Keratinocyte (primary cell): ENCODE data around the gene GP9. TPM values are rescaled to one million over a fixed set of nuclear protein-coding genes. Genes with fewer than 3 reads are reported as not detected.

Experiments used
- DNase-seq: peaks from one replicate; pipeline ENCODE4 v3.0.0-alpha.2; 2011; ENCODE audit warnings: low read depth, missing footprints, low spot score
- FAIRE-seq: peaks from 2 replicates; lab custom pipeline; 2011; peaks lifted over from hg19 to GRCh38; lab: Jason Lieb, UNC
- H2AFZ ChIP-seq: 2 replicates; pipeline ENCODE4 v1.6.0; 2012; ENCODE audit warnings: low read length, control low read depth, inconsistent platforms; ENCODE audit not compliant: control insufficient read depth
- H3K27ac ChIP-seq: 2 replicates; pipeline ENCODE4 v1.5.1; 2011; ENCODE audit warnings: low read length; ENCODE audit not compliant: control insufficient read depth, insufficient read depth
- H3K27me3 ChIP-seq: 3 replicates; pipeline ENCODE4 v1.6.0; 2011; ENCODE audit warnings: low read length; ENCODE audit not compliant: control insufficient read depth, insufficient read depth; ENCODE audit errors: extremely low read depth
- H3K36me3 ChIP-seq, 2 experiments: 2 replicates in 1 of 2; 3 replicates in 1 of 2; pipeline ENCODE4 v1.5.1; 2011; ENCODE audit warnings: low read length in 2 of 2, mild to moderate bottlenecking in 1 of 2; ENCODE audit not compliant: control insufficient read depth in 2 of 2, insufficient read depth in 2 of 2; ENCODE audit errors: extremely low read depth in 1 of 2
- H3K4me1 ChIP-seq: 3 replicates; pipeline ENCODE4 v1.5.1; 2011; ENCODE audit warnings: low read length; ENCODE audit not compliant: control insufficient read depth, insufficient read depth; ENCODE audit errors: extremely low read depth
- H3K4me2 ChIP-seq: 3 replicates; pipeline ENCODE4 v1.6.0; 2011; ENCODE audit warnings: low read depth, low read length; ENCODE audit not compliant: control insufficient read depth, insufficient read depth; ENCODE audit errors: extremely low read depth
- H3K4me3 ChIP-seq, 3 experiments: fragments of 200-600 bp in 1 of 3; sonication (generic) in 1 of 3; 2 replicates in 2 of 3; 3 replicates in 1 of 3; pipeline ENCODE4 v1.5.1; 2011 to 2016; ENCODE audit warnings: low read length in 3 of 3, mild to moderate bottlenecking in 3 of 3, control low read depth in 2 of 3, inconsistent platforms in 1 of 3, low read depth in 1 of 3, mixed read lengths in 1 of 3, mixed run types in 1 of 3, moderate library complexity in 1 of 3; ENCODE audit not compliant: control insufficient read depth in 2 of 3, insufficient read depth in 2 of 3; ENCODE audit errors: extremely low read depth in 1 of 3
- H3K79me2 ChIP-seq: 2 replicates; pipeline ENCODE4 v1.6.0; 2012; ENCODE audit warnings: low read length; ENCODE audit not compliant: control insufficient read depth, insufficient read depth
- H3K9ac ChIP-seq: 3 replicates; pipeline ENCODE4 v1.6.0; 2011; ENCODE audit warnings: low read length; ENCODE audit not compliant: control insufficient read depth, insufficient read depth; ENCODE audit errors: extremely low read depth
- H3K9me1 ChIP-seq: 3 replicates; pipeline ENCODE4 v1.6.0; 2011; ENCODE audit warnings: low read length; ENCODE audit not compliant: control insufficient read depth, insufficient read depth; ENCODE audit errors: extremely low read depth
- H3K9me3 ChIP-seq: 2 replicates; pipeline ENCODE4 v1.5.1; 2012; ENCODE audit warnings: low read depth, low read length; ENCODE audit not compliant: control insufficient read depth
- H4K20me1 ChIP-seq: 3 replicates; pipeline ENCODE4 v1.6.0; 2011; ENCODE audit warnings: low read length; ENCODE audit not compliant: control insufficient read depth, insufficient read depth; ENCODE audit errors: extremely low read depth
- CTCF ChIP-seq, 3 experiments: IDR thresholded peaks in 1 of 3; conservative IDR thresholded peaks in 1 of 3; optimal IDR thresholded peaks in 1 of 3; 2 replicates in 2 of 3; 3 replicates in 1 of 3; pipeline versions ENCODE3 to v1.5.1; 2011; ENCODE audit warnings: low read length in 3 of 3, mild to moderate bottlenecking in 3 of 3, moderate library complexity in 2 of 3, control low read depth in 1 of 3, inconsistent platforms in 1 of 3; ENCODE audit not compliant: insufficient read depth in 2 of 3; ENCODE audit errors: extremely low read depth in 1 of 3
- EZH2 ChIP-seq: IDR thresholded peaks from one replicate; pipeline ENCODE4 v1.6.1; 2012; ENCODE audit warnings: inconsistent platforms, mild to moderate bottlenecking, low read length, moderate library complexity
- dilution Hi-C: fragments of 300-500 bp; cut with MboI; formaldehyde crosslinking; loops from one replicate; pipeline ENCODE4 v1.7.0; 2020; ENCODE audit warnings: low sequenced_read_pairs; ENCODE audit not compliant: extremely low pct_ligation_motif_present
- polyA plus RNA-seq, 5 experiments: library from polyadenylated mRNA; depleted of rRNA in 3 of 5; stranded (reverse) in 3 of 5; stranded (forward) in 1 of 5; unstranded in 1 of 5; fragments of >200 nt; gene quantifications; 1 replicate in 1 of 5; 2 replicates in 3 of 5; 3 replicates in 1 of 5; pipeline versions ENCODE4 v1.2.1 to v1.2.3, GENCODE V29; 2011 to 2012; ENCODE audit warnings: missing spikeins in 2 of 5, low read depth in 1 of 5, low replicate concordance in 1 of 5

Gene GP9
- polyA plus RNA-seq, 1 donor (not counting 4 experiments of a cell fraction or from before 2014, with no cell fraction given): not detected

GRCh38 chr3:129025108-129025507, 35.5 kb upstream of the GP9 start:
- Histone ChIP-seq H3K27me3 (peaks cover 6% of the 10 kb centered on the region), H3K36me3 (no peaks in the 10 kb centered on the region), H3K9me1 (no peaks in the 10 kb centered on the region), H3K4me2 (no peak overlapping the region), H3K4me3 (no peak overlapping the region), H3K79me2 (no peaks in the 10 kb centered on the region), H2AFZ (no peak overlapping the region), H3K4me1 (peaks cover 2% of the 10 kb centered on the region), H4K20me1 (no peaks in the 10 kb centered on the region), H3K9me3 (no peaks in the 10 kb centered on the region), H3K9ac (no peak overlapping the region), H3K27ac (no peak overlapping the region)
- dilution Hi-C loops: no loop called here
- TF ChIP-seq EZH2 (no peak), CTCF (optimal IDR thresholded peaks at IDR 0.05 in 1 of 3, IDR thresholded peaks at IDR 0.05 in 1 of 3, conservative IDR thresholded peaks at IDR 0.05 in 1 of 3; ENCODE audit: extremely low read depth in 1 of 3, insufficient read depth in 2 of 3, low read length in 3 of 3) (no peak)
- FAIRE-seq (no peak), DNase-seq (no peak)

- no peak overlapping the region for H3K9ac ChIP-seq
- peaks cover 2% of the 10 kb centered on the region for H3K4me1 ChIP-seq
- no peak for FAIRE-seq
Measured at GRCh38 chr3:129025691-129026435, 34.7 kb upstream of the GP9 start.

More at GRCh38 chr3:129025691-129026435, 34.7 kb upstream of the GP9 start:
- H3K27ac ChIP-seq: no peak overlapping the region
- no peak overlapping the region for H2AFZ ChIP-seq
- TF ChIP-seq CTCF (optimal IDR thresholded peaks at IDR 0.05 in 1 of 3, IDR thresholded peaks at IDR 0.05 in 1 of 3, conservative IDR thresholded peaks at IDR 0.05 in 1 of 3; ENCODE audit: extremely low read depth in 1 of 3, insufficient read depth in 2 of 3, low read length in 3 of 3) (no peak), EZH2 (no peak)
- no peak overlapping the region for H3K4me2 ChIP-seq
- H3K9me3 ChIP-seq: no peaks in the 10 kb centered on the region
- H3K36me3 ChIP-seq: no peaks in the 10 kb centered on the region
- H3K27me3 ChIP-seq: peaks cover 6% of the 10 kb centered on the region
- no peak overlapping the region for H3K4me3 ChIP-seq
- dilution Hi-C loops: no loop called here
- no peaks in the 10 kb centered on the region for H3K79me2 ChIP-seq
- no peak for DNase-seq
- no peaks in the 10 kb centered on the region for H3K9me1 ChIP-seq
- no peaks in the 10 kb centered on the region for H4K20me1 ChIP-seq
